PFSK-1 (cell line): Measurements from ENCODE around the gene RUNDC3A.

Experiments
- FOXP2 ChIP-seq: optimal IDR thresholded peaks from 2 replicates; pipeline ENCODE3; 2011; ENCODE audit warnings: borderline replicate concordance, control low read depth, inconsistent platforms; ENCODE audit not compliant: insufficient read depth; ENCODE audit errors: extremely low read length, extremely low read depth
- POLR2AphosphoS5 ChIP-seq: IDR thresholded peaks from 2 replicates; pipeline ENCODE4 v1.6.1; 2012; ENCODE audit warnings: low read depth, mild to moderate bottlenecking, control low read depth, low read length, moderate library complexity
- REST ChIP-seq, 2 experiments: IDR thresholded peaks; 2 replicates each; pipeline versions ENCODE4 v1.6.1 to v1.8.0; 2011 to 2012; ENCODE audit warnings: low read depth in 2 of 2, low read length in 2 of 2, control low read depth in 1 of 2, inconsistent platforms in 1 of 2, mild to moderate bottlenecking in 1 of 2, moderate library complexity in 1 of 2; ENCODE audit not compliant: insufficient read depth in 1 of 2
- SIN3A ChIP-seq: IDR thresholded peaks from 2 replicates; pipeline ENCODE4 v1.6.1; 2012; ENCODE audit warnings: mild to moderate bottlenecking, low read length, moderate library complexity, borderline replicate concordance; ENCODE audit not compliant: insufficient read depth
- TAF1 ChIP-seq: IDR thresholded peaks from 2 replicates; pipeline ENCODE4 v1.6.1; 2012; ENCODE audit warnings: low read length, control low read depth, borderline replicate concordance; ENCODE audit not compliant: insufficient read depth

RUNDC3A gene

GRCh38 chr17:44360144-44360533 is 51.7 kb downstream of the RUNDC3A start:
- TF ChIP-seq TAF1 (no peak), POLR2AphosphoS5 (no peak), SIN3A (no peak), REST (IDR thresholded peaks at IDR 0.05; ENCODE audit: insufficient read depth in 1 of 2, low read depth in 2 of 2, low read length in 2 of 2) (no peak), FOXP2 (no peak)

- TF ChIP-seq FOXP2 (no peak), REST (IDR thresholded peaks at IDR 0.05; ENCODE audit: insufficient read depth in 1 of 2, low read depth in 2 of 2, low read length in 2 of 2) (no peak), SIN3A (no peak), TAF1 (no peak), POLR2AphosphoS5 (no peak)
These were observed 52.4 kb downstream of the RUNDC3A start for GRCh38 chr17:44360826-44361225.

GRCh38 chr17:44361292-44362260 is 53.2 kb downstream of the RUNDC3A start:
- TF ChIP-seq POLR2AphosphoS5 (no peak), FOXP2 (no peak), SIN3A (no peak), TAF1 (no peak), REST (IDR thresholded peaks at IDR 0.05; ENCODE audit: insufficient read depth in 1 of 2, low read depth in 2 of 2, low read length in 2 of 2) (no peak)

GRCh38 chr17:44362459-44362948 is 54.1 kb downstream of the RUNDC3A start:
- TF ChIP-seq REST (IDR thresholded peaks at IDR 0.05; ENCODE audit: insufficient read depth in 1 of 2, low read depth in 2 of 2, low read length in 2 of 2), result no peak
- no peak for TF ChIP-seq FOXP2
- TF ChIP-seq TAF1, result no peak
- TF ChIP-seq SIN3A, result no peak
- no peak for TF ChIP-seq POLR2AphosphoS5
